Measurements from ENCODE around the gene NLRP7. TPM values are rescaled to one million over a fixed set of nuclear protein-coding genes. Genes with fewer than 3 reads are reported as not detected.
"Not testable (repeated sequence)": the region's sequence is repeated elsewhere in the genome, so short reads cannot be mapped to it uniquely, and the experiment has no call there.

The NLRP7 gene
- total and polyA plus RNA-seq, 11 donors, result not detected

GRCh38 chr19:54952591-54953344, 5.4 kb upstream of the NLRP7 start:
- peaks cover 0 to 24% (median 0%) of the 10 kb centered on the region in 9 donors for H3K27me3 ChIP-seq
- intact Hi-C loops (cut with DNase I), result no loop called here
- WGBS, 4 donors, result 72 to 80% (median 79%) methylated on average over 23 of the region's 23 CpGs
- TF ChIP-seq POLR2A (IDR thresholded peaks at IDR 0.05) (no peak), CTCF (IDR thresholded peaks at IDR 0.05) (no peak)
- no peak overlapping the region for H3K27ac ChIP-seq
- no peak overlapping the region for H3K4me3 ChIP-seq
- H3K36me3 ChIP-seq, result no peaks in the 10 kb centered on the region
- DNase-seq (no peak), ATAC-seq (no peak)
- no peaks in the 10 kb centered on the region for H3K9me3 ChIP-seq
- H3K4me1 ChIP-seq, result no peaks in the 10 kb centered on the region

GRCh38 chr19:54950580-54950979, 3.2 kb upstream of the NLRP7 start:
- DNase-seq; H3K9me3 ChIP-seq; H3K27ac ChIP-seq; intact Hi-C loops (cut with DNase I); ATAC-seq; H3K4me1 ChIP-seq; H3K4me3 ChIP-seq; H3K36me3 ChIP-seq: not testable (repeated sequence)
- H3K27me3 ChIP-seq, result peaks cover 0 to 24% (median 0%) of the 10 kb centered on the region in 9 donors
- WGBS, 4 donors, result 44 to 59% (median 51%) methylated on average over 10 of the region's 10 CpGs

GRCh38 chr19:54949412-54949811, 2.1 kb upstream of the NLRP7 start:
- TF ChIP-seq CTCF (IDR thresholded peaks at IDR 0.05) (no peak), POLR2A (IDR thresholded peaks at IDR 0.05) (no peak)
- WGBS, 4 donors, result 48 to 76% (median 64%) methylated on average over 2 of the region's 2 CpGs
- H3K4me1 ChIP-seq, result no peaks in the 10 kb centered on the region
- H3K4me3 ChIP-seq, result no peak overlapping the region
- H3K27me3 ChIP-seq, result peaks cover 0 to 24% (median 0%) of the 10 kb centered on the region in 9 donors
- H3K9me3 ChIP-seq, result no peaks in the 10 kb centered on the region
- intact Hi-C loops (cut with DNase I), result no loop called here
- DNase-seq (no peak), ATAC-seq (no peak)
- no peaks in the 10 kb centered on the region for H3K36me3 ChIP-seq
- no peak overlapping the region for H3K27ac ChIP-seq

- H3K4me3 ChIP-seq; ATAC-seq; H3K27ac ChIP-seq; intact Hi-C loops (cut with DNase I); H3K4me1 ChIP-seq; H3K36me3 ChIP-seq; H3K9me3 ChIP-seq; DNase-seq: not testable (repeated sequence)
- WGBS, 4 donors, result 16 to 35% (median 28%) methylated on average over 11 of the region's 11 CpGs
- H3K27me3 ChIP-seq, result peaks cover 0 to 17% (median 0%) of the 10 kb centered on the region in 9 donors
Measured at GRCh38 chr19:54943772-54944361, 3.5 kb downstream of the NLRP7 start.

GRCh38 chr19:54939538-54939937, 7.8 kb downstream of the NLRP7 start:
- DNase-seq; H3K4me3 ChIP-seq; intact Hi-C loops (cut with DNase I); H3K9me3 ChIP-seq; H3K36me3 ChIP-seq; H3K27ac ChIP-seq; H3K4me1 ChIP-seq; ATAC-seq: not testable (repeated sequence)
- peaks cover 0 to 22% (median 0%) of the 10 kb centered on the region in 9 donors for H3K27me3 ChIP-seq
- WGBS, 4 donors, result 65 to 67% (median 66%) methylated on average over 5 to 18 of the region's 28 CpGs; no CpG with 5 or more reads in 1 of the 4 donors
